ENCODE results near the gene ZKSCAN5. TPM values are rescaled to one million over a fixed set of nuclear protein-coding genes. Genes with fewer than 3 reads are reported as not detected.
"Not testable (repeated sequence)": the region's sequence is repeated elsewhere in the genome, so short reads cannot be mapped to it uniquely, and the experiment has no call there.

The ZKSCAN5 gene
- total RNA-seq, 2 donors from 2014 or later: 14.9 to 18.2 TPM

GRCh38 chr7:99499371-99499720, 5.1 kb upstream of the ZKSCAN5 start:
- H3K9me3 Mint-ChIP-seq: peaks cover 21% of the 10 kb centered on the region
- H3K27ac ChIP-seq (ENCODE audit: low read depth, low read length): peak overlapping the region; percentile 77
- H3K4me1 ChIP-seq (ENCODE audit: control insufficient read depth, insufficient read depth, low read length): no peaks in the 10 kb centered on the region
- TF ChIP-seq CTCF (conservative IDR thresholded peaks at IDR 0.05): no peak
- peaks cover 19% of the 10 kb centered on the region for H3K36me3 ChIP-seq (ENCODE audit: control insufficient read depth, insufficient read depth, low read length)
- no peak for DNase-seq
- H3K36me3 Mint-ChIP-seq (ENCODE audit: low read depth): peaks cover 37% of the 10 kb centered on the region
- peak overlapping the region; percentile 98 for H3K4me3 ChIP-seq (ENCODE audit: low read length)
- H3K4me3 Mint-ChIP-seq: peak overlapping the region; percentile 97
- peaks cover 16% of the 10 kb centered on the region for H3K4me1 Mint-ChIP-seq
- H3K9ac ChIP-seq (ENCODE audit: extremely low read depth, low read length, poor library complexity, severe bottlenecking): peak overlapping the region; percentile 71
- H3K9me3 ChIP-seq (ENCODE audit: control insufficient read depth, low read length): peaks cover 11% of the 10 kb centered on the region
- peak overlapping the region; percentile 99 for H3K27ac Mint-ChIP-seq
- H3K27me3 ChIP-seq (ENCODE audit: control insufficient read depth, insufficient read depth, low read length, poor library complexity, severe bottlenecking): no peaks in the 10 kb centered on the region
- H3K27me3 Mint-ChIP-seq (ENCODE audit: insufficient read depth): no peaks in the 10 kb centered on the region
- 1 to 3% methylated on average over 11 to 14 of the region's 14 CpGs for WGBS, 2 experiments (ENCODE audit: insufficient coverage in 1 of 2, insufficient read length in 1 of 2)

GRCh38 chr7:99499721-99500636, 4.5 kb upstream of the ZKSCAN5 start, which contains the start of gene ZNF394:
ZNF394 (minus strand) TSS chr7:99500281; CDS start chr7:99500093, 188 bp downstream.
- H3K4me1 Mint-ChIP-seq: peaks cover 16% of the 10 kb centered on the region
- DNase-seq: peak; percentile 97
- peak within 1 kb of the TSS; percentile 77 for H3K27ac ChIP-seq (ENCODE audit: low read depth, low read length)
- peaks cover 31% of the 10 kb centered on the region for H3K36me3 Mint-ChIP-seq (ENCODE audit: low read depth)
- H3K27me3 ChIP-seq (ENCODE audit: control insufficient read depth, insufficient read depth, low read length, poor library complexity, severe bottlenecking): no peaks in the 10 kb centered on the region
- peak within 1 kb of the TSS; percentile 98 for H3K4me3 ChIP-seq (ENCODE audit: low read length)
- H3K36me3 ChIP-seq (ENCODE audit: control insufficient read depth, insufficient read depth, low read length): peaks cover 14% of the 10 kb centered on the region
- no peaks in the 10 kb centered on the region for H3K27me3 Mint-ChIP-seq (ENCODE audit: insufficient read depth)
- H3K9ac ChIP-seq (ENCODE audit: extremely low read depth, low read length, poor library complexity, severe bottlenecking): peak within 1 kb of the TSS; percentile 71
- TF ChIP-seq CTCF (conservative IDR thresholded peaks at IDR 0.05): peak; percentile 21
- peaks cover 14% of the 10 kb centered on the region for H3K9me3 Mint-ChIP-seq
- H3K27ac Mint-ChIP-seq: peak within 1 kb of the TSS; percentile 99
- H3K4me1 ChIP-seq (ENCODE audit: control insufficient read depth, insufficient read depth, low read length): no peaks in the 10 kb centered on the region
- WGBS, 2 experiments (ENCODE audit: insufficient coverage in 1 of 2, insufficient read length in 1 of 2): 0 to 1% methylated on average over 38 to 68 of the region's 68 CpGs
- H3K4me3 Mint-ChIP-seq: peak within 1 kb of the TSS; percentile 97
- H3K9me3 ChIP-seq (ENCODE audit: control insufficient read depth, low read length): peaks cover 5% of the 10 kb centered on the region

GRCh38 chr7:99500637-99501009, 3.8 kb upstream of the ZKSCAN5 start:
- no peaks in the 10 kb centered on the region for H3K27me3 ChIP-seq (ENCODE audit: control insufficient read depth, insufficient read depth, low read length, poor library complexity, severe bottlenecking)
- no peak for TF ChIP-seq CTCF (conservative IDR thresholded peaks at IDR 0.05)
- H3K36me3 Mint-ChIP-seq (ENCODE audit: low read depth): peaks cover 24% of the 10 kb centered on the region
- no peaks in the 10 kb centered on the region for H3K4me1 ChIP-seq (ENCODE audit: control insufficient read depth, insufficient read depth, low read length)
- no peak for DNase-seq
- peaks cover 8% of the 10 kb centered on the region for H3K9me3 Mint-ChIP-seq
- peaks cover 10% of the 10 kb centered on the region for H3K36me3 ChIP-seq (ENCODE audit: control insufficient read depth, insufficient read depth, low read length)
- 63 to 65% methylated on average over 9 to 16 of the region's 16 CpGs for WGBS, 2 experiments (ENCODE audit: insufficient coverage in 1 of 2, insufficient read length in 1 of 2)
- H3K27ac Mint-ChIP-seq: peak overlapping the region; percentile 99
- peak overlapping the region; percentile 98 for H3K4me3 ChIP-seq (ENCODE audit: low read length)
- H3K9me3 ChIP-seq (ENCODE audit: control insufficient read depth, low read length): no peaks in the 10 kb centered on the region
- peak overlapping the region; percentile 97 for H3K4me3 Mint-ChIP-seq
- H3K4me1 Mint-ChIP-seq: peaks cover 19% of the 10 kb centered on the region
- H3K27ac ChIP-seq (ENCODE audit: low read depth, low read length): no peak overlapping the region
- H3K9ac ChIP-seq (ENCODE audit: extremely low read depth, low read length, poor library complexity, severe bottlenecking): peak overlapping the region; percentile 71
- no peaks in the 10 kb centered on the region for H3K27me3 Mint-ChIP-seq (ENCODE audit: insufficient read depth)

GRCh38 chr7:99501236-99501635, 3.2 kb upstream of the ZKSCAN5 start:
- not testable (repeated sequence) for H3K4me1 ChIP-seq (ENCODE audit: control insufficient read depth, insufficient read depth, low read length); H3K9ac ChIP-seq (ENCODE audit: extremely low read depth, low read length, poor library complexity, severe bottlenecking); H3K27me3 Mint-ChIP-seq (ENCODE audit: insufficient read depth); H3K27ac ChIP-seq (ENCODE audit: low read depth, low read length); H3K27me3 ChIP-seq (ENCODE audit: control insufficient read depth, insufficient read depth, low read length, poor library complexity, severe bottlenecking); H3K36me3 ChIP-seq (ENCODE audit: control insufficient read depth, insufficient read depth, low read length); H3K27ac Mint-ChIP-seq; H3K9me3 Mint-ChIP-seq; H3K9me3 ChIP-seq (ENCODE audit: control insufficient read depth, low read length)
- DNase-seq: peak; percentile 58
- peaks cover 25% of the 10 kb centered on the region for H3K4me1 Mint-ChIP-seq
- H3K4me3 ChIP-seq (ENCODE audit: low read length): peak overlapping the region; percentile 98
- H3K36me3 Mint-ChIP-seq (ENCODE audit: low read depth): peaks cover 21% of the 10 kb centered on the region
- WGBS, 2 experiments (ENCODE audit: insufficient coverage in 1 of 2, insufficient read length in 1 of 2): 95 to 98% methylated on average over 10 to 12 of the region's 12 CpGs
- H3K4me3 Mint-ChIP-seq: peak overlapping the region; percentile 97

Measured in endodermal cell (in vitro differentiated cells).